IMR-90 (cell line): ENCODE measurements around the gene CACNG6. TPM values are rescaled to one million over a fixed set of nuclear protein-coding genes. Genes with fewer than 3 reads are reported as not detected.

Experiments
- ATAC-seq: fragments of 200-7000 bp; cut with Tn5 transposase; 2 replicates; pipeline ENCODE4 v1.9.1; 2020; ENCODE audit warnings: low read depth, mild to moderate bottlenecking, moderate library complexity
- BruUV-seq: library from RNA; stranded (reverse); fragments of 400-500 nt; replicated peaks from 2 replicates; lab custom pipeline; 2021; lab: Mats Ljungman, UMichigan
- CTCF ChIA-PET: fragments of 300-600 bp; formaldehyde crosslinking; extraction: SDS; loops from one replicate; lab custom pipeline; 2021; ENCODE audit warnings: antibody characterized with exemption; lab: Yijun Ruan, JAX
- POLR2A ChIA-PET: fragments of 300-600 bp; sonication (Branson Sonifier 250); formaldehyde crosslinking; loops from one replicate; lab custom pipeline; 2022; ENCODE audit warnings: antibody characterized with exemption; ENCODE audit not compliant: unreplicated experiment; lab: Charles Lee
- DNase-seq: peaks from one replicate; pipeline ENCODE4 v3.0.0; 2013
- H2AFZ ChIP-seq: replicated peaks from 2 replicates; pipeline ENCODE3; 2013; ENCODE audit warnings: low read length, mild to moderate bottlenecking; ENCODE audit not compliant: poor library complexity
- H2AK5ac ChIP-seq: 2 replicates; pipeline ENCODE4 v1.6.1; 2013; ENCODE audit warnings: low read depth, low read length, inconsistent platforms
- H2AK9ac ChIP-seq: replicated peaks from 2 replicates; pipeline ENCODE3; 2013; ENCODE audit warnings: mild to moderate bottlenecking, low read depth, low read length, moderate library complexity; ENCODE audit not compliant: poor library complexity
- H2BK120ac ChIP-seq: 2 replicates; pipeline ENCODE4 v1.6.1; 2013; ENCODE audit warnings: low read depth, low read length, inconsistent platforms
- H2BK15ac ChIP-seq: 3 replicates; pipeline ENCODE4 v1.6.1; 2013; ENCODE audit warnings: low read depth, low read length, inconsistent platforms
- H2BK20ac ChIP-seq: 2 replicates; pipeline ENCODE4 v1.6.1; 2013; ENCODE audit warnings: low read depth, mild to moderate bottlenecking, inconsistent platforms, low read length, moderate library complexity
- H2BK5ac ChIP-seq: 2 replicates; pipeline ENCODE4 v1.6.1; 2013; ENCODE audit warnings: mild to moderate bottlenecking, low read depth, low read length, inconsistent platforms; ENCODE audit not compliant: poor library complexity, severe bottlenecking
- H3K14ac ChIP-seq: replicated peaks from 2 replicates; pipeline ENCODE4 v1.6.1; 2013; ENCODE audit warnings: low read depth, low read length, inconsistent platforms
- H3K18ac ChIP-seq: 2 replicates; pipeline ENCODE4 v1.6.1; 2013; ENCODE audit warnings: low read depth, low read length, control low read depth
- H3K23ac ChIP-seq: 2 replicates; pipeline ENCODE4 v1.6.1; 2013; ENCODE audit warnings: low read depth, low read length, inconsistent platforms
- H3K27ac ChIP-seq: 2 replicates; pipeline ENCODE4 v1.5.1; 2013; ENCODE audit warnings: mild to moderate bottlenecking, control low read depth, low read length; ENCODE audit not compliant: insufficient read depth
- H3K27me3 ChIP-seq: 2 replicates; pipeline ENCODE4 v1.6.1; 2013; ENCODE audit warnings: low read length; ENCODE audit not compliant: control insufficient read depth, insufficient read depth
- H3K36me3 ChIP-seq: 2 replicates; pipeline ENCODE4 v1.6.1; 2013; ENCODE audit warnings: low read length, mixed read lengths; ENCODE audit not compliant: control insufficient read depth, insufficient read depth
- H3K4ac ChIP-seq: 2 replicates; pipeline ENCODE4 v1.6.1; 2013; ENCODE audit warnings: low read depth, low read length, inconsistent platforms
- H3K4me1 ChIP-seq: 2 replicates; pipeline ENCODE4 v1.6.1; 2013; ENCODE audit warnings: low read length, mixed read lengths; ENCODE audit not compliant: control insufficient read depth, insufficient read depth
- H3K4me2 ChIP-seq: 2 replicates; pipeline ENCODE4 v1.6.1; 2013; ENCODE audit warnings: low read depth, mild to moderate bottlenecking, control low read depth, low read length, moderate library complexity
- H3K4me3 ChIP-seq: 2 replicates; pipeline ENCODE4 v1.5.1; 2013; ENCODE audit warnings: low read depth, mild to moderate bottlenecking, control low read depth, low read length, moderate library complexity; ENCODE audit not compliant: insufficient read depth
- H3K56ac ChIP-seq: 2 replicates; pipeline ENCODE4 v1.6.1; 2013; ENCODE audit warnings: low read length, inconsistent platforms; ENCODE audit not compliant: insufficient read depth; ENCODE audit errors: extremely low read depth
- H3K79me1 ChIP-seq, 2 experiments: 2 replicates each; pipeline ENCODE4 v1.6.1; 2013; ENCODE audit warnings: low read length in 2 of 2, inconsistent platforms in 1 of 2, low read depth in 1 of 2
- H3K9ac ChIP-seq: 2 replicates; pipeline ENCODE4 v1.6.1; 2013; ENCODE audit warnings: low read depth, low read length, control low read depth
- H3K9me1 ChIP-seq: 2 replicates; pipeline ENCODE4 v1.6.1; 2013; ENCODE audit warnings: low read length, inconsistent platforms; ENCODE audit not compliant: insufficient read depth
- H3K9me3 ChIP-seq: 2 replicates; pipeline ENCODE4 v1.6.1; 2013; ENCODE audit warnings: low read length; ENCODE audit not compliant: control insufficient read depth, insufficient read depth
- H4K20me1 ChIP-seq: 2 replicates; pipeline ENCODE4 v1.6.1; 2013; ENCODE audit warnings: low read length, inconsistent platforms; ENCODE audit not compliant: insufficient read depth
- H4K5ac ChIP-seq: 2 replicates; pipeline ENCODE4 v1.6.1; 2013; ENCODE audit warnings: mild to moderate bottlenecking, low read depth, low read length, control low read depth
- H4K8ac ChIP-seq, 2 experiments: 2 replicates each; pipeline ENCODE4 v1.6.1; 2013; ENCODE audit warnings: low read depth in 2 of 2, low read length in 2 of 2, control low read depth in 1 of 2, inconsistent platforms in 1 of 2
- H4K91ac ChIP-seq: 2 replicates; pipeline ENCODE4 v1.6.1; 2013; ENCODE audit warnings: low read depth, low read length, inconsistent platforms; ENCODE audit not compliant: insufficient read depth
- BHLHE40 ChIP-seq: fragments of 150-350 bp; IDR thresholded peaks from 2 replicates; pipeline ENCODE4 v1.6.1; 2016; ENCODE audit warnings: mild to moderate bottlenecking, low read depth, low read length
- CEBPB ChIP-seq: IDR thresholded peaks from 2 replicates; pipeline ENCODE4 v1.6.1; 2012; ENCODE audit warnings: low read depth, low read length, improper control_type of control experiment
- CHD1 ChIP-seq: IDR thresholded peaks from 2 replicates; pipeline ENCODE4 v1.6.1; 2012; ENCODE audit warnings: low read depth, low read length, improper control_type of control experiment
- MAFK ChIP-seq: IDR thresholded peaks from 2 replicates; pipeline ENCODE4 v1.6.1; 2012; ENCODE audit warnings: low read depth, low read length, improper control_type of control experiment
- MAZ ChIP-seq: IDR thresholded peaks from 2 replicates; pipeline ENCODE4 v1.6.1; 2012; ENCODE audit warnings: low read depth, mild to moderate bottlenecking, low read length, improper control_type of control experiment, moderate library complexity, borderline replicate concordance
- MXI1 ChIP-seq: IDR thresholded peaks from 2 replicates; pipeline ENCODE4 v1.6.1; 2012; ENCODE audit warnings: low read depth, mild to moderate bottlenecking, low read length, moderate library complexity, borderline replicate concordance
- NFE2L2 ChIP-seq: fragments of 150-350 bp; IDR thresholded peaks from 2 replicates; pipeline ENCODE4 v1.6.1; 2016; ENCODE audit warnings: low read depth, mild to moderate bottlenecking, low read length
- RAD21 ChIP-seq: IDR thresholded peaks from 2 replicates; pipeline ENCODE4 v1.6.1; 2012; ENCODE audit warnings: low read length, improper control_type of control experiment
- RCOR1 ChIP-seq: IDR thresholded peaks from 2 replicates; pipeline ENCODE4 v1.6.1; 2012; ENCODE audit warnings: mild to moderate bottlenecking, low read length, improper control_type of control experiment; ENCODE audit not compliant: insufficient replicate concordance
- RFX5 ChIP-seq: IDR thresholded peaks from 2 replicates; pipeline ENCODE4 v1.8.0; 2012; ENCODE audit warnings: low read depth, mild to moderate bottlenecking, low read length, moderate library complexity
- SMC3 ChIP-seq: fragments of 150-350 bp; IDR thresholded peaks from 2 replicates; pipeline ENCODE4 v1.6.1; 2016; ENCODE audit warnings: low read depth, mild to moderate bottlenecking, antibody characterized with exemption, low read length, moderate library complexity
- USF2 ChIP-seq: fragments of 150-350 bp; IDR thresholded peaks from 2 replicates; pipeline ENCODE4 v1.6.1; 2017; ENCODE audit warnings: mild to moderate bottlenecking, antibody characterized with exemption, low read length, low read depth
- WGBS, 2 experiments: methylation state at CpG; one replicate each; pipeline versions ENCODE4 v1.1.5 to v1.1.7; 2013; ENCODE audit warnings: missing lambda C conversion rate in 2 of 2; ENCODE audit not compliant: insufficient read length in 1 of 2; ENCODE audit errors: extremely low coverage in 2 of 2; 5-methylcytosine and 5-hydroxymethylcytosine counted together
- dilution Hi-C: fragments of 300-500 bp; cut with HindIII; formaldehyde crosslinking; loops from one replicate; pipeline ENCODE4 v1.14.3; 2018; ENCODE audit warnings: low sequenced_read_pairs; ENCODE audit not compliant: unreplicated experiment
- in situ Hi-C: fragments of 300-500 bp; cut with MboI; formaldehyde crosslinking; loops from 3 replicates; pipeline ENCODE4 v1.14.3; 2019; ENCODE audit warnings: low sequenced_read_pairs, inconsistent platforms, mixed read lengths
- intact Hi-C: fragments of 100-400 bp; cut with micrococcal nuclease; formaldehyde crosslinking; loops from 2 replicates; pipeline ENCODE4 v1.10.0; 2022
- polyA plus RNA-seq, 3 experiments: library from polyadenylated mRNA; depleted of rRNA; stranded (reverse); fragments of >200 nt; gene quantifications; 2 replicates each; pipeline ENCODE4 v1.2.3, GENCODE V29; 2012; ENCODE audit warnings: low replicate concordance in 1 of 3
- total RNA-seq: library from RNA; depleted of rRNA; stranded (reverse); fragments of >200 nt; gene quantifications from 2 replicates; pipeline ENCODE4 v1.2.3, GENCODE V29; 2012
- TF ChIP-seq, protein P1 (sequence below): conservative IDR thresholded peaks from 2 replicates; pipeline ENCODE4 v1.5.1; 2012; ENCODE audit warnings: mild to moderate bottlenecking, low read depth, low read length, improper control_type of control experiment
- TF ChIP-seq, protein P2 (sequence below): fragments of 150-350 bp; IDR thresholded peaks from 2 replicates; pipeline ENCODE4 v1.6.1; 2016; ENCODE audit warnings: low read depth, mild to moderate bottlenecking, low read length, moderate library complexity, borderline replicate concordance

CACNG6 gene
- total and polyA plus RNA-seq, 2 of the 4 experiments (the other 2 are of a cell fraction), result not detected

GRCh38 chr19:54021363-54021762 lies 29.9 kb downstream of the CACNG6 start:
- Histone ChIP-seq H3K4ac (no peak overlapping the region), H2AFZ (no peak overlapping the region), H4K91ac (no peak overlapping the region; the same call in 1 of the 2 replicates), H2AK5ac (no peak overlapping the region; the same call in 1 of the 2 replicates), H3K27me3 (no peaks in the 10 kb centered on the region), H4K20me1 (no peaks in the 10 kb centered on the region; the same call in 1 of the 2 replicates), H3K14ac (no peak overlapping the region), H4K5ac (no peak overlapping the region), H3K18ac (no peak overlapping the region), H3K23ac (no peak overlapping the region), H3K27ac (no peak overlapping the region), H3K4me1 (no peaks in the 10 kb centered on the region), H3K9me3 (peaks cover 3% of the 10 kb centered on the region; the same call in 1 of the 2 replicates), H2BK120ac (no peak overlapping the region), H4K8ac (no peak overlapping the region), H2BK5ac (no peak overlapping the region), H3K36me3 (no peaks in the 10 kb centered on the region), H3K4me3 (no peak overlapping the region), H3K9ac (no peak overlapping the region), H3K79me1 (no peaks in the 10 kb centered on the region), H3K56ac (no peak overlapping the region), H2AK9ac (no peak overlapping the region), H2BK15ac (no peak overlapping the region), H3K4me2 (no peak overlapping the region), H2BK20ac (peak overlapping the region; percentile 34; the same call in 1 of the 2 replicates), H3K9me1 (no peaks in the 10 kb centered on the region)
- dilution Hi-C loops, result no loop called here
- DNase-seq (no peak), ATAC-seq (no peak)
- in situ Hi-C loops, result loop anchor here (10.0 kb wide), 1 partner anchor 137 kb away; the partner anchor contains the start of gene PRKCG
- no peak for TF ChIP-seq RFX5
- no peak for TF ChIP-seq BHLHE40
- no peak for TF ChIP-seq MAFK
- TF ChIP-seq RCOR1, result no peak
- no peak for TF ChIP-seq USF2
- no peak for TF ChIP-seq MAZ
- TF ChIP-seq SMC3, result no peak
- TF ChIP-seq, protein P1, sequence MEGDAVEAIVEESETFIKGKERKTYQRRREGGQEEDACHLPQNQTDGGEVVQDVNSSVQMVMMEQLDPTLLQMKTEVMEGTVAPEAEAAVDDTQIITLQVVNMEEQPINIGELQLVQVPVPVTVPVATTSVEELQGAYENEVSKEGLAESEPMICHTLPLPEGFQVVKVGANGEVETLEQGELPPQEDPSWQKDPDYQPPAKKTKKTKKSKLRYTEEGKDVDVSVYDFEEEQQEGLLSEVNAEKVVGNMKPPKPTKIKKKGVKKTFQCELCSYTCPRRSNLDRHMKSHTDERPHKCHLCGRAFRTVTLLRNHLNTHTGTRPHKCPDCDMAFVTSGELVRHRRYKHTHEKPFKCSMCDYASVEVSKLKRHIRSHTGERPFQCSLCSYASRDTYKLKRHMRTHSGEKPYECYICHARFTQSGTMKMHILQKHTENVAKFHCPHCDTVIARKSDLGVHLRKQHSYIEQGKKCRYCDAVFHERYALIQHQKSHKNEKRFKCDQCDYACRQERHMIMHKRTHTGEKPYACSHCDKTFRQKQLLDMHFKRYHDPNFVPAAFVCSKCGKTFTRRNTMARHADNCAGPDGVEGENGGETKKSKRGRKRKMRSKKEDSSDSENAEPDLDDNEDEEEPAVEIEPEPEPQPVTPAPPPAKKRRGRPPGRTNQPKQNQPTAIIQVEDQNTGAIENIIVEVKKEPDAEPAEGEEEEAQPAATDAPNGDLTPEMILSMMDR, result no peak
- no peak for TF ChIP-seq CHD1
- TF ChIP-seq RAD21, result no peak
- no peak for TF ChIP-seq NFE2L2
- TF ChIP-seq MXI1, result no peak
- TF ChIP-seq, protein P2, sequence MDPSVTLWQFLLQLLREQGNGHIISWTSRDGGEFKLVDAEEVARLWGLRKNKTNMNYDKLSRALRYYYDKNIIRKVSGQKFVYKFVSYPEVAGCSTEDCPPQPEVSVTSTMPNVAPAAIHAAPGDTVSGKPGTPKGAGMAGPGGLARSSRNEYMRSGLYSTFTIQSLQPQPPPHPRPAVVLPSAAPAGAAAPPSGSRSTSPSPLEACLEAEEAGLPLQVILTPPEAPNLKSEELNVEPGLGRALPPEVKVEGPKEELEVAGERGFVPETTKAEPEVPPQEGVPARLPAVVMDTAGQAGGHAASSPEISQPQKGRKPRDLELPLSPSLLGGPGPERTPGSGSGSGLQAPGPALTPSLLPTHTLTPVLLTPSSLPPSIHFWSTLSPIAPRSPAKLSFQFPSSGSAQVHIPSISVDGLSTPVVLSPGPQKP, result no peak
- no peak for TF ChIP-seq CEBPB
- POLR2A ChIA-PET, result no interaction called here
- CTCF ChIA-PET, result no interaction called here
- no TSS peak for BruUV-seq
- intact Hi-C loops, result loop anchor here (10.0 kb wide), 1 partner anchor 827 kb away; the partner anchor contains the start of gene ZNF665
- 84% methylated on average over 7 of the region's 8 CpGs; no CpG with 5 or more reads in 1 of the 2 experiments for WGBS, 2 experiments
